Measurements from ENCODE around the gene ATL1. TPM values are rescaled to one million over a fixed set of nuclear protein-coding genes. Genes with fewer than 3 reads are reported as not detected.
"Not testable (repeated sequence)": the region's sequence is repeated elsewhere in the genome, so short reads cannot be mapped to it uniquely, and the experiment has no call there.

The ATL1 gene
- total RNA-seq, 6 experiments from 2014 or later, result 0.35 to 0.92 (median 0.48) TPM

GRCh38 chr14:50550294-50550693 is 9.7 kb upstream of the ATL1 start:
- TF ChIP-seq, protein P1, sequence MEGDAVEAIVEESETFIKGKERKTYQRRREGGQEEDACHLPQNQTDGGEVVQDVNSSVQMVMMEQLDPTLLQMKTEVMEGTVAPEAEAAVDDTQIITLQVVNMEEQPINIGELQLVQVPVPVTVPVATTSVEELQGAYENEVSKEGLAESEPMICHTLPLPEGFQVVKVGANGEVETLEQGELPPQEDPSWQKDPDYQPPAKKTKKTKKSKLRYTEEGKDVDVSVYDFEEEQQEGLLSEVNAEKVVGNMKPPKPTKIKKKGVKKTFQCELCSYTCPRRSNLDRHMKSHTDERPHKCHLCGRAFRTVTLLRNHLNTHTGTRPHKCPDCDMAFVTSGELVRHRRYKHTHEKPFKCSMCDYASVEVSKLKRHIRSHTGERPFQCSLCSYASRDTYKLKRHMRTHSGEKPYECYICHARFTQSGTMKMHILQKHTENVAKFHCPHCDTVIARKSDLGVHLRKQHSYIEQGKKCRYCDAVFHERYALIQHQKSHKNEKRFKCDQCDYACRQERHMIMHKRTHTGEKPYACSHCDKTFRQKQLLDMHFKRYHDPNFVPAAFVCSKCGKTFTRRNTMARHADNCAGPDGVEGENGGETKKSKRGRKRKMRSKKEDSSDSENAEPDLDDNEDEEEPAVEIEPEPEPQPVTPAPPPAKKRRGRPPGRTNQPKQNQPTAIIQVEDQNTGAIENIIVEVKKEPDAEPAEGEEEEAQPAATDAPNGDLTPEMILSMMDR (IDR thresholded peaks at IDR 0.05), result no peak
- no peak for DNase-seq
- Mint-ChIP-seq H3K9me3 (no peaks in the 10 kb centered on the region), H3K36me3 (ENCODE audit: low read depth) (no peaks in the 10 kb centered on the region), H3K27me3 (ENCODE audit: insufficient read depth) (peaks cover 29% of the 10 kb centered on the region), H3K27ac (no peak overlapping the region), H3K4me3 (no peak overlapping the region), H3K4me1 (ENCODE audit: low read depth) (no peaks in the 10 kb centered on the region)

DNA sequence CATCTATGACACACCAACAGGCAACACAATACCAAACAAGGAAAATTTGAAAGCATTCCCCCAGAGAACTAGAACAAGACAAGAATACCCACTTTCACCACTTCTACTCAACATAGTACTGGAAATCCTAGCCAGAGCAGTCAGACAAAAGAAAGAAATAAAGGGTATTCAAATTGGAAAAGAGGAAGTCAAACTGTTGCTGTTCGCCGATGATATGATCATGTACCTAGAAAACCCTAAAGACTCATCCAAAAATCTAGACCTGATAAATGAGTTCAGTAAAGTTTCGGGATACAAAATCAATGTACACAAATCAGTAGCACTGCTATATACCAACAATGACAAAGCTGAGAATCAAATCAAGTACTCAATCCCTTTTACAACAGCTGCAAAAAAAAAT is 8.1 kb upstream of the ATL1 start:
- TF ChIP-seq, protein P1 (IDR thresholded peaks at IDR 0.05), result no peak
- H3K27ac Mint-ChIP-seq, result no peak overlapping the region
- no peak for DNase-seq
- H3K36me3 Mint-ChIP-seq (ENCODE audit: low read depth), result no peaks in the 10 kb centered on the region
- H3K4me1 Mint-ChIP-seq (ENCODE audit: low read depth), result no peaks in the 10 kb centered on the region
- no peaks in the 10 kb centered on the region for H3K9me3 Mint-ChIP-seq
- H3K4me3 Mint-ChIP-seq, result no peak overlapping the region
- peaks cover 34% of the 10 kb centered on the region for H3K27me3 Mint-ChIP-seq (ENCODE audit: insufficient read depth)

- H3K4me1 Mint-ChIP-seq (ENCODE audit: low read depth); DNase-seq; H3K9me3 Mint-ChIP-seq; H3K4me3 Mint-ChIP-seq; H3K27ac Mint-ChIP-seq; H3K36me3 Mint-ChIP-seq (ENCODE audit: low read depth): not testable (repeated sequence)
- peaks cover 31% of the 10 kb centered on the region for H3K27me3 Mint-ChIP-seq (ENCODE audit: insufficient read depth)
These were observed 7.1 kb upstream of the ATL1 start for GRCh38 chr14:50552796-50553195.

GRCh38 chr14:50560931-50561285 is 963 bp downstream of the ATL1 start:
- Mint-ChIP-seq H3K4me3 (peak overlapping the region; percentile 83), H3K9me3 (no peaks in the 10 kb centered on the region), H3K27me3 (ENCODE audit: insufficient read depth) (peaks cover 28% of the 10 kb centered on the region), H3K36me3 (ENCODE audit: low read depth) (no peaks in the 10 kb centered on the region), H3K4me1 (ENCODE audit: low read depth) (peaks cover 14% of the 10 kb centered on the region), H3K27ac (no peak overlapping the region)
- no peak for DNase-seq
- TF ChIP-seq, protein P1 (IDR thresholded peaks at IDR 0.05), result no peak

DNA sequence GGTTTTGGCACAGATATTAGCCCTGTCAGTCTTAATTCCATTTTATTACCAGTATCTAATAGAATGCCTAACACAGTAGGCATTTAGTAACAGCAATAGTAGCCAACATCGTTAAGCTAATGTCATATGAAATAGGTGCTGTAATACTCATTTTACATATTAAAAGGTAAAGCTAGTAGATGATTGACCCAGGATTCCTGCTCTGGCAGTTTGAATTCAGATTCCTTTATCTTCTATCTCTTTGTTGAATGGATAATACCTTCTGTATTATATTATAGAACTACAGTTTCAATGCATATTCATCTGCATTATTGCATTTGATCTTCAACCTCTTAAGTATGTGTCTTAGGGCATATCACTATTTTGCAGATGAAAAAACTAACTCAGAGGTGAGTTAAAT is 2.9 kb downstream of the ATL1 start:
- H3K4me3 Mint-ChIP-seq, result no peak overlapping the region
- TF ChIP-seq, protein P1 (IDR thresholded peaks at IDR 0.05), result no peak
- H3K27ac Mint-ChIP-seq, result no peak overlapping the region
- no peak for DNase-seq
- H3K36me3 Mint-ChIP-seq (ENCODE audit: low read depth), result no peaks in the 10 kb centered on the region
- H3K4me1 Mint-ChIP-seq (ENCODE audit: low read depth), result peaks cover 14% of the 10 kb centered on the region
- no peaks in the 10 kb centered on the region for H3K9me3 Mint-ChIP-seq
- peaks cover 20% of the 10 kb centered on the region for H3K27me3 Mint-ChIP-seq (ENCODE audit: insufficient read depth)

GRCh38 chr14:50569714-50570274 is 9.8 kb downstream of the ATL1 start:
- H3K9me3 Mint-ChIP-seq, result peaks cover 31% of the 10 kb centered on the region
- H3K27ac Mint-ChIP-seq, result no peak overlapping the region
- TF ChIP-seq, protein P1 (IDR thresholded peaks at IDR 0.05), result no peak
- H3K27me3 Mint-ChIP-seq (ENCODE audit: insufficient read depth), result peaks cover 13% of the 10 kb centered on the region
- peaks cover 25% of the 10 kb centered on the region for H3K36me3 Mint-ChIP-seq (ENCODE audit: low read depth)
- no peaks in the 10 kb centered on the region for H3K4me1 Mint-ChIP-seq (ENCODE audit: low read depth)
- no peak for DNase-seq
- no peak overlapping the region for H3K4me3 Mint-ChIP-seq
